Smooth muscle cell (in vitro differentiated cells): ENCODE data around the gene AGAP5. TPM values are rescaled to one million over a fixed set of nuclear protein-coding genes. Genes with fewer than 3 reads are reported as not detected.
A peak's percentile ranks its signal among the peaks of the same experiment; 100 is the strongest.

Experiments used
- DNase-seq: peaks from one replicate; lab custom pipeline; 2025; ENCODE audit not compliant: unreplicated experiment; lab: John Stamatoyannopoulos, UW
- H2AFZ ChIP-seq: fragments of 200-600 bp; sonication (generic); 2 replicates; pipeline ENCODE4 v1.6.0; 2016; ENCODE audit warnings: antibody characterized with exemption, low read depth, mild to moderate bottlenecking
- H3F3A ChIP-seq: fragments of 200-600 bp; sonication (generic); 2 replicates; pipeline ENCODE4 v1.6.0; 2017; ENCODE audit warnings: antibody characterized with exemption, low read depth
- H3K27ac ChIP-seq: fragments of 200-600 bp; sonication (generic); 2 replicates; pipeline ENCODE4 v1.5.1; 2016; ENCODE audit warnings: low read depth, mild to moderate bottlenecking
- H3K27me3 ChIP-seq: fragments of 200-600 bp; sonication (generic); 2 replicates; pipeline ENCODE4 v1.6.1; 2016; ENCODE audit warnings: low read depth, mild to moderate bottlenecking
- H3K36me3 ChIP-seq: fragments of 200-600 bp; sonication (generic); 2 replicates; pipeline ENCODE4 v1.5.1; 2016; ENCODE audit warnings: low read depth
- H3K4me1 ChIP-seq: fragments of 200-600 bp; sonication (generic); 2 replicates; pipeline ENCODE4 v1.5.1; 2016; ENCODE audit warnings: low read depth
- H3K4me2 ChIP-seq: fragments of 200-600 bp; sonication (generic); 2 replicates; pipeline ENCODE4 v1.6.0; 2016; ENCODE audit warnings: mild to moderate bottlenecking
- H3K4me3 ChIP-seq: fragments of 200-600 bp; sonication (generic); 2 replicates; pipeline ENCODE4 v1.5.1; 2016; ENCODE audit warnings: mild to moderate bottlenecking
- H3K79me2 ChIP-seq: fragments of 200-600 bp; sonication (generic); 2 replicates; pipeline ENCODE4 v1.6.0; 2016; ENCODE audit warnings: low read depth, mild to moderate bottlenecking
- H3K9ac ChIP-seq: fragments of 200-600 bp; sonication (generic); 2 replicates; pipeline ENCODE4 v1.6.0; 2016; ENCODE audit warnings: low read depth
- H3K9me3 ChIP-seq: fragments of 200-600 bp; sonication (generic); replicated peaks from 2 replicates; pipeline ENCODE4 v1.5.1; 2016; ENCODE audit warnings: low read depth
- H4K20me1 ChIP-seq: fragments of 200-600 bp; sonication (generic); 2 replicates; pipeline ENCODE4 v1.6.0; 2016; ENCODE audit warnings: low read depth
- WGBS: methylation state at CpG from one replicate; pipeline ENCODE4 v1.1.7; 2016; ENCODE audit warnings: low lambda C conversion rate; 5-methylcytosine and 5-hydroxymethylcytosine counted together
- polyA plus RNA-seq: library from polyadenylated mRNA; unstranded; fragments of >200 nt; fragmentation: Nextera tagmentation; extraction: Ambion mirVana; gene quantifications from 2 replicates; pipeline ENCODE4 v1.2.1, GENCODE V29; 2016
- total RNA-seq: library from RNA; depleted of rRNA; stranded (reverse); fragments of >200 nt; gene quantifications from 2 replicates; pipeline ENCODE4 v1.2.3, GENCODE V29; 2014
- TF ChIP-seq, protein P1 (sequence below): fragments of 200-600 bp; sonication (generic); IDR thresholded peaks from 2 replicates; pipeline ENCODE4 v1.5.1; 2017; ENCODE audit warnings: borderline replicate concordance, mild to moderate bottlenecking, antibody characterized with exemption; ENCODE audit not compliant: insufficient read depth, poor library complexity, severe bottlenecking

The AGAP5 gene
- total and polyA plus RNA-seq, 2 experiments from 2014 or later = 1.4 to 4.1 TPM

DNA sequence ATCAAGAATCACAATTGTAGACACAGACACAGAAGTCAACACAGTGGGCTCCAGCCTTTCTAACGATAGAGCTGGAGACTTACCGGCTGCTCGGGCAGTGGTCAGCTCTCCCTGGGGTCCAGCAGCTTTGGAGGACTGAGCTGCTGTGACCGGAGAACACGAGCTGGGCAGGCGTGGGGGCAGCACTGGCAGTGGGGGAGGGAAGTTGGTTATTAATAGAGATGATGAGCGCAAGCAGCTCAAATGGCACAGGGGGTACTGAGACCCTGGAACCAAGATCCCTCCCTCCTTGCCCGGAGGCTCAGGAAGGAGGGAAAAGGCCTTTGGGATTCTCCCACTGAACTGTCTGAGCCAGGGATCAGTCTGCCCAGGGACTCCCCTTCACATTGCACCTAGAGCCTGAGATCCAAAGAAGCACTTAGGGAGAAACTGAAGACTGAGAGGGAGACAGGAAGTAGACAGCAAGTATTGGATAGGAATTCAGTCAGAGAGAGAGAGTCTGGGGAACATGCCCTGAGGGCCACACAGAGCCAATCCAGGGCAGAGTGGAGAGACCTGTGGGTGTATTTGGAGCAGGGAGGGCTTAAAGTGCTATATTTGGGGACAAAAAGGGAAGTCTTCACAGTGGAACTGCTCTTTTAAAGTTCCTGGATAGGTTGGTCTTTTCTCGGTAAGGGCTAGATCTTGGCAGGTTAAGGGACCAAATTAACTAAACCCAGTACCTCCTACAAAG, 56.4 kb downstream of the AGAP5 start, which contains the start of gene MYOZ1:
TSS of gene MYOZ1 (minus strand) at position 147 of the 733 bp plus-strand sequence. CDS start 1,457 bp downstream, outside the sequence.
- H3K9me3 ChIP-seq = no peaks in the 10 kb centered on the region
- no peaks in the 10 kb centered on the region for H4K20me1 ChIP-seq
- H3F3A ChIP-seq = no peaks in the 10 kb centered on the region
- TF ChIP-seq, protein P1, sequence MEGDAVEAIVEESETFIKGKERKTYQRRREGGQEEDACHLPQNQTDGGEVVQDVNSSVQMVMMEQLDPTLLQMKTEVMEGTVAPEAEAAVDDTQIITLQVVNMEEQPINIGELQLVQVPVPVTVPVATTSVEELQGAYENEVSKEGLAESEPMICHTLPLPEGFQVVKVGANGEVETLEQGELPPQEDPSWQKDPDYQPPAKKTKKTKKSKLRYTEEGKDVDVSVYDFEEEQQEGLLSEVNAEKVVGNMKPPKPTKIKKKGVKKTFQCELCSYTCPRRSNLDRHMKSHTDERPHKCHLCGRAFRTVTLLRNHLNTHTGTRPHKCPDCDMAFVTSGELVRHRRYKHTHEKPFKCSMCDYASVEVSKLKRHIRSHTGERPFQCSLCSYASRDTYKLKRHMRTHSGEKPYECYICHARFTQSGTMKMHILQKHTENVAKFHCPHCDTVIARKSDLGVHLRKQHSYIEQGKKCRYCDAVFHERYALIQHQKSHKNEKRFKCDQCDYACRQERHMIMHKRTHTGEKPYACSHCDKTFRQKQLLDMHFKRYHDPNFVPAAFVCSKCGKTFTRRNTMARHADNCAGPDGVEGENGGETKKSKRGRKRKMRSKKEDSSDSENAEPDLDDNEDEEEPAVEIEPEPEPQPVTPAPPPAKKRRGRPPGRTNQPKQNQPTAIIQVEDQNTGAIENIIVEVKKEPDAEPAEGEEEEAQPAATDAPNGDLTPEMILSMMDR = no peak
- peak within 1 kb of the TSS; percentile 64 for H2AFZ ChIP-seq
- no peaks in the 10 kb centered on the region for H3K36me3 ChIP-seq
- no peak within 1 kb of the TSS for H3K4me3 ChIP-seq
- H3K4me1 ChIP-seq = no peaks in the 10 kb centered on the region
- H3K79me2 ChIP-seq = no peaks in the 10 kb centered on the region
- peak within 1 kb of the TSS; percentile 25 for H3K27ac ChIP-seq
- H3K4me2 ChIP-seq = no peak within 1 kb of the TSS
- no peak for DNase-seq
- 74% methylated on average over 9 of the region's 9 CpGs for WGBS
- H3K27me3 ChIP-seq = no peaks in the 10 kb centered on the region
- H3K9ac ChIP-seq = peak within 1 kb of the TSS; percentile 29

DNA sequence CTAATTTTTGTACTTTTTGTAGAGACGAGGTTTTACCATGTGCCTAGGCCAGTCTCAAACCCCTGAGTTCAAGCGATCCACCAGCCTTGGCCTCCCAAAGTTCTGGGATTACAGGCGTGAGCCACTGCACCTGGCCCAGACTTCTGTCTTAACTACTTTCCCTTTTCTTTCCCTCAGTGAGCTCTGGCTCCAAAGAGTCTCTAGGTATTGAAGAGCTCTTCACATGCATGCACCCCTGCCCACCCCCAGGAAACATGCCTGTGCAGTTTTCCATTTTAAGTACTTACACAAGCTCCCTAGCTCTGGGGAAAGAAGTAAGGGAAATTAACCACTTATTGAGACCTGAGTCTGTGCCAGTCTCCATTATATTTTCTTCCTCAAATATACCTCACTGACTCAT, 58.6 kb downstream of the AGAP5 start:
- H3K4me2 ChIP-seq = no peak overlapping the region
- H3K79me2 ChIP-seq = no peaks in the 10 kb centered on the region
- H3K4me1 ChIP-seq = no peaks in the 10 kb centered on the region
- TF ChIP-seq, protein P1 = no peak
- no peaks in the 10 kb centered on the region for H3K36me3 ChIP-seq
- H3K4me3 ChIP-seq = no peak overlapping the region
- no peak overlapping the region for H3K9ac ChIP-seq
- H3K9me3 ChIP-seq = no peaks in the 10 kb centered on the region
- H2AFZ ChIP-seq = no peak overlapping the region
- H3F3A ChIP-seq = no peaks in the 10 kb centered on the region
- DNase-seq = no peak
- no peaks in the 10 kb centered on the region for H4K20me1 ChIP-seq
- no peak overlapping the region for H3K27ac ChIP-seq
- H3K27me3 ChIP-seq = no peaks in the 10 kb centered on the region
- WGBS = 95% methylated on average over 3 of the region's 3 CpGs

DNA sequence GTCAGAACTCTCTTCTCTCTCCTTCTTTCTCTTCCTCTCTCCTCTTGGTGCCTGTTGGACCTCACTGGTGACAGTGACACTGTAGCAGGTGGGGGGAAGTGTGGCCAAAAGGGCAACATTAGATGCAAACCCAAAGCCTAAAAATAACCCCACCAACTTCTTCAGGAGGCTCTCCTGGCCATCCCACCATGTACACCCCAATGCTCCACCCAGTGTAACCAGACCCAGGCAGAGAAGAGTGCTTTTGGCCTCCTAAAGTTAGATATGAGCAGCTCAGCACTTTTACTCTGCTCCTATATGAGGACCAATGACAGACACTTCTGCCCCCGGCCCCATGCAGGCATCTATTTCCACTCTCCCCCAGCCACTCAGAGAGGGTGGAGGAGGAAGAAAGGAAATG, 62.1 kb downstream of the AGAP5 start:
- WGBS = 75% methylated on average over 1 of the region's 1 CpG
- H3K9ac ChIP-seq = no peak overlapping the region
- H3K79me2 ChIP-seq = no peaks in the 10 kb centered on the region
- H3K4me3 ChIP-seq = no peak overlapping the region
- no peaks in the 10 kb centered on the region for H4K20me1 ChIP-seq
- H3K4me1 ChIP-seq = no peaks in the 10 kb centered on the region
- no peak overlapping the region for H3K4me2 ChIP-seq
- TF ChIP-seq, protein P1 = no peak
- H2AFZ ChIP-seq = no peak overlapping the region
- H3F3A ChIP-seq = no peaks in the 10 kb centered on the region
- no peak overlapping the region for H3K27ac ChIP-seq
- no peaks in the 10 kb centered on the region for H3K9me3 ChIP-seq
- no peaks in the 10 kb centered on the region for H3K27me3 ChIP-seq
- H3K36me3 ChIP-seq = no peaks in the 10 kb centered on the region
- no peak for DNase-seq

DNA sequence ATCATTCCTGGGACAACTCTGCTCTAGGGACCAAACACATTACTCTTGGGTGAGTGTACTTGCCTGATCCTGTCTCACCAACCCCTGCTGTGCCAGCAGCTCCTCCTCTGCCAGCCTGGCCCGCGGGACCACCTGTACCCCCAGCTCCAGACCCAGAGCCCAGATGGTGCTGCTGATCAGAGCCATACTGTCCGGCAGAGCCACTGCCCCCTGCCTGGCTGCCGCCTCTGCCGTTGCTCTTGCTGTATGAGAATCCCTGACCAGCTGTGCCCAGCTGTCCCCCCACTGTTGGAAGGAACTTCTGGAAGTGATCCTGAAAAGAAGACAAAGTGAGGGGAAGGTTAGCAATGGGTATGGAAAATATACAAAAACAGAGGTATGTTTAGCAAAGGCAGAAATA, 63.5 kb downstream of the AGAP5 start:
- no peak for DNase-seq
- WGBS = 91% methylated on average over 5 of the region's 5 CpGs
- no peaks in the 10 kb centered on the region for H3K4me1 ChIP-seq

More for the DNA sequence above, 63.5 kb downstream of the AGAP5 start:
- no peaks in the 10 kb centered on the region for H3K9me3 ChIP-seq
- no peaks in the 10 kb centered on the region for H3F3A ChIP-seq
- no peak overlapping the region for H3K4me3 ChIP-seq
- no peaks in the 10 kb centered on the region for H4K20me1 ChIP-seq
- H3K4me2 ChIP-seq = no peak overlapping the region
- H3K27ac ChIP-seq = no peak overlapping the region
- TF ChIP-seq, protein P1 = no peak
- no peak overlapping the region for H3K9ac ChIP-seq
- H2AFZ ChIP-seq = no peak overlapping the region
- no peaks in the 10 kb centered on the region for H3K27me3 ChIP-seq
- no peaks in the 10 kb centered on the region for H3K36me3 ChIP-seq
- H3K79me2 ChIP-seq = no peaks in the 10 kb centered on the region
